Activated CD8-positive, alpha-beta memory T cell treated with anti-CD3 and anti-CD28 coated beads, Interleukin-2, amount 10 ng/mL, durations not matched to agents 7 days and 5 days (primary cell): Measurements from ENCODE around the gene ABCB9. TPM values are rescaled to one million over a fixed set of nuclear protein-coding genes. Genes with fewer than 3 reads are reported as not detected.
"Not testable (repeated sequence)": the region's sequence is repeated elsewhere in the genome, so short reads cannot be mapped to it uniquely, and the experiment has no call there.

ENCODE experiments used
- ATAC-seq: fragments of 150-1000 bp; cut with Tn5 transposase; one replicate; pipeline ENCODE4 v1.10.0; 2021; ENCODE audit warnings: moderate library complexity
- CTCF ChIA-PET: fragments of 350-600 bp; sonication (Branson Sonifier 250); formaldehyde crosslinking; loops from one replicate; lab custom pipeline; 2021; ENCODE audit warnings: antibody characterized with exemption; lab: Charles Lee
- DNase-seq: peaks from one replicate; pipeline ENCODE4 v3.0.0-alpha.2; 2020
- H3K27ac Mint-ChIP-seq: one replicate; pipeline ENCODE4 v1.8.0; 2021; ENCODE audit warnings: mild to moderate bottlenecking, mixed read lengths
- H3K27me3 Mint-ChIP-seq: one replicate; pipeline ENCODE4 v1.8.0; 2021; ENCODE audit warnings: mixed read lengths
- H3K36me3 Mint-ChIP-seq: one replicate; pipeline ENCODE4 v1.8.0; 2021; ENCODE audit warnings: mild to moderate bottlenecking, mixed read lengths
- H3K4me1 Mint-ChIP-seq: one replicate; pipeline ENCODE4 v1.8.0; 2021; ENCODE audit warnings: mixed read lengths
- H3K4me3 Mint-ChIP-seq: one replicate; pipeline ENCODE4 v1.8.0; 2021; ENCODE audit warnings: mild to moderate bottlenecking, moderate library complexity, mixed read lengths
- H3K9me3 Mint-ChIP-seq: one replicate; pipeline ENCODE4 v1.8.0; 2022; ENCODE audit warnings: low read depth, mixed read lengths
- total RNA-seq, 2 experiments: library from RNA; stranded (reverse); gene quantifications; one replicate each; pipeline ENCODE4 v1.2.3, GENCODE V29; 2021

The ABCB9 gene
- total RNA-seq, 2 experiments from 2014 or later: 3.6 to 4.4 TPM

DNA sequence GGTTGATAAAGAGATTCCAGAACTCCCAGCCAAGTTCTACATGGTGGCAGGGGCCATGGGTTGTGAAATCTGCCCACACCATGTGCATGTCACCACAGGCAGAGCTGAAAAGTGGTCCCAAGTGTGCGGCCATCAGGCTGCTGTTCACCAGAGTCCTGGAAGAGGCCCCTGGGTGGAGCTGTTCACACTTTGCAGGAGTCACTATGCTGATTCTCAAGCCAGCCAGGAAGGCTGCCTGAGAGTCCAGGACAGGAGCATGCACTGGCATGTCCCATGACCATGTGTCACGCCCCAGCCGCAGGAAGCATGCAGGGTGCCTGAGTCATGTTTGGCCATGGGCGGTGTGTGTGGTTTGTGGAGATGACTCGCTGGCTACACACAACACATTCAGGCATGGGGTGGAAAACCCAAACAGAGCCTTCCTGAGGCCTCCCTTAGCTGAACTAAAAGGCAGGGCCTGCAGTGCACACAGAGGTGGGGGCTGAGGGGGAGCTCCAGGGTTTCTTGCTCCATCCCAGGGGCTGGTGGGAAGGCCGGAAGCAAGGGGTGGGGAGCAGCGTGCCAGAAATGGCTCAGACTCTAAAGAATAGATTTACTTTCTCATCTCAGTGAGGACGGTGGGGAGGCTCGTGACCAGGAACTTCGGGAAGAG is 19.4 kb downstream of the ABCB9 start:
- H3K9me3 Mint-ChIP-seq: no peaks in the 10 kb centered on the region
- H3K27ac Mint-ChIP-seq: peak overlapping the region; percentile 74
- ATAC-seq: peak; percentile 90
- H3K4me3 Mint-ChIP-seq: no peak overlapping the region
- no peaks in the 10 kb centered on the region for H3K27me3 Mint-ChIP-seq
- H3K4me1 Mint-ChIP-seq: peaks cover 41% of the 10 kb centered on the region
- peak; percentile 94 for DNase-seq
- CTCF ChIA-PET: interaction anchor here (0.9 to 6.3 kb wide), 15 partner anchors 9 to 153 kb away, joined by 3 to 58 read pairs (median 5); partner anchors contain the start of gene VPS37B
- no peaks in the 10 kb centered on the region for H3K36me3 Mint-ChIP-seq

DNA sequence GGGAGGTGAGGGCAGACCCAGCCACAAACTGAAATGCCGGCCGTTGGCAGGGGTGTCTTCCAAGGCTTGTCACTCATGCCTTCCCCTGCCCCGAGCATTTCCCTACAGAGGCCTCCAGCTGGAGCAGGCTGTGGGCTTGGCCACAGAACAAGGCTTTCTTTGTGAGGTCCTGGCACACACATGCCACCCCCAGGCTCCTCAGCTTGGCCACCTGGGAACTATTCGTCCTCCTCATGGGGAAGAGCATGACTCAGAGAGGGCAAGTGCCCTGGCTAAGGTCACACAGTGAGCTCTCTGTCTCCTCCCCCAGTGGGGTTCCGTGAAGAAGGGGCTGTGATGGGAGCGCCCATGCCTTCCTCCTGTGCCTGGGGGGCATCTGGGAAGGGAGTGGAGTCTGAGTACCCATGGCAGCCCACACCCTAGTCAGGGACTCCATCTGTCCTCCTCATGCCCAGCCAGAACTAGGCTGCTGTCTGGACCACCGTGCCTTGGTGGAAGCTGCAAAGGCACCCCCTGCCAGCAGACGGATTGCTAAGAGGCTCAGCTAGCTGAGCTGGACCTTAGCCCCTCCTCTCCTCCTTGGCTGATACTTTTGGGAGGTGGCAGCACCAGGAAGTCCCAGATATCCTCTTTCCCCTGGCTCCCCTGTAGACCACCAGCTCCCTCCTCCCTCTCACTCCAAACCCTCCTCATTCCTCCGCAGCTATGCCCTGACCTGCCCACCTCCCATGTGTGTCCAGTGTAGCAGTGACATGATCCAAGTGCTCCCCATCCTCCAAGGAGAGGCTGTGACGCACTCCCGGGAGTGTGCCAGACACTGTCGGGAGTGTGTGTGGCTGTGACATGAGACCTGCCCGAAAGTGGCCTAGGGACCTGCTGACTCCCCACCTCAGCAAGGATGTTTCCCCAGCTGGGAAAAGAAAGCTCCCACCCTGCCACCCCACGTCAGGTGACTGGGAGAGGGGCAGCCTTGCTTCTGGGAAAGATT is 21.4 kb downstream of the ABCB9 start:
- no peak overlapping the region for H3K27ac Mint-ChIP-seq
- CTCF ChIA-PET: interaction anchor here (0.7 to 6.3 kb wide), 7 partner anchors 9 to 149 kb away, joined by 3 to 58 read pairs (median 5); partner anchors contain the start of gene VPS37B
- H3K4me1 Mint-ChIP-seq: peaks cover 41% of the 10 kb centered on the region
- no peaks in the 10 kb centered on the region for H3K27me3 Mint-ChIP-seq
- DNase-seq (no peak), ATAC-seq (no peak)
- no peak overlapping the region for H3K4me3 Mint-ChIP-seq
- H3K9me3 Mint-ChIP-seq: no peaks in the 10 kb centered on the region
- no peaks in the 10 kb centered on the region for H3K36me3 Mint-ChIP-seq

GRCh38 chr12:122943196-122943595 is 23.1 kb downstream of the ABCB9 start:
- Mint-ChIP-seq H3K9me3 (no peaks in the 10 kb centered on the region), H3K4me3 (no peak overlapping the region)
- CTCF ChIA-PET: interaction anchor here (0.7 kb wide), 1 partner anchor 45 kb away, joined by 3 read pairs; no protein-coding TSS in a partner anchor

GRCh38 chr12:122942637-122943036 is 23.6 kb downstream of the ABCB9 start:
- CTCF ChIA-PET: no interaction called here
- no peaks in the 10 kb centered on the region for H3K27me3 Mint-ChIP-seq
- ATAC-seq (no peak), DNase-seq (no peak)
- no peaks in the 10 kb centered on the region for H3K9me3 Mint-ChIP-seq
- no peak overlapping the region for H3K4me3 Mint-ChIP-seq
- H3K36me3 Mint-ChIP-seq: no peaks in the 10 kb centered on the region
- H3K4me1 Mint-ChIP-seq: peaks cover 34% of the 10 kb centered on the region
- no peak overlapping the region for H3K27ac Mint-ChIP-seq

More at GRCh38 chr12:122943196-122943595, 23.1 kb downstream of the ABCB9 start:
- H3K36me3 Mint-ChIP-seq: no peaks in the 10 kb centered on the region
- ATAC-seq: no peak
- H3K27me3 Mint-ChIP-seq: no peaks in the 10 kb centered on the region
- no peak overlapping the region for H3K27ac Mint-ChIP-seq
- DNase-seq: no peak
- H3K4me1 Mint-ChIP-seq: peaks cover 38% of the 10 kb centered on the region

- CTCF ChIA-PET: interaction anchor here (0.8 kb wide), 1 partner anchor 15 kb away, joined by 3 read pairs; no protein-coding TSS in a partner anchor
- H3K4me1 Mint-ChIP-seq: peaks cover 21% of the 10 kb centered on the region
- not testable (repeated sequence) for H3K36me3 Mint-ChIP-seq, ATAC-seq, H3K27ac Mint-ChIP-seq, H3K9me3 Mint-ChIP-seq, H3K27me3 Mint-ChIP-seq, H3K4me3 Mint-ChIP-seq, DNase-seq
These were observed 24.9 kb downstream of the ABCB9 start for GRCh38 chr12:122941351-122941750.

DNA sequence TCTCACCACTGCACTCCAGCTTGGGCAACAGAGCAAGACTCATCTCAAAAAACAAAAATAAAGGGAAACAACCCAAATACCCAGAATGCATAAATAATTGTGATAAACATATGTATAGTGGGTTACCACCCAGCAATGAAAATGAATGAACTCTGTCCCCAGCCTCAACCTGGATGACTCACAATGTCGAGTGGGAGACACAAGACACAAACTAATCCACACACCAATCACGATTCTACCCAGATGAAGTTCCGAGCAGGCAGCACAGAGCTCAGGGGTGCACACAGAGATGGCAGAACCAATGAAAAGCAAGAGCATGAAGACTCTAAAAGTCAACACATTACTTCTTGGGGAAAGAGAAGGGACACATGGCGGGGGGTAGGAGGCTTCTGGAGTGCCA is 27.1 kb downstream of the ABCB9 start:
- DNase-seq (no peak), ATAC-seq (no peak)
- Mint-ChIP-seq H3K27me3 (no peaks in the 10 kb centered on the region), H3K4me1 (peaks cover 15% of the 10 kb centered on the region), H3K9me3 (no peaks in the 10 kb centered on the region), H3K27ac (no peak overlapping the region), H3K36me3 (no peaks in the 10 kb centered on the region), H3K4me3 (no peak overlapping the region)
- CTCF ChIA-PET: interaction anchor here (0.8 kb wide), 1 partner anchor 78 kb away, joined by 3 read pairs; no protein-coding TSS in a partner anchor

DNA sequence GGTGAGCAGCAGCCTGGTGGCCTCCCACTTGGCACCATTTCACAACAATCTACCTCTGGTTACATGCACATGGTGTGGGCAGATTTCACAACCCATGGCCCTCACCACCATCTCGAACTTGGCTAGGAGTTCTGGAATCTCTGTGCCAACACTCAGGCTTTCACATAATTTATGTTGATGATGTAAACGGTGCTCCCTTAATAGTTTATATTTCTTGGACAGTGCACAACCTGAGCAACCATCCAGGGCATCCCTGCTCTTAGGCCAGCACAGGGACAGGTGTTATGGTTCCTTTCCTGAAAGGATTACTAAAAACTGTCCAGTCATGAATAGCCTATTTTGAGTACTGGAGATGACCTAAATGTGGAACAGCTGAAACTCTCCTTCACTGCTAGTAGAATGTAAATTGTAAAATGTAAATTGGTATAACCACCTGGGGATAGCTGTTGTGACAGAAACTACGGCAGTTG is 28.6 kb downstream of the ABCB9 start:
- H3K27ac Mint-ChIP-seq: no peak overlapping the region

GRCh38 chr12:122935318-122935717 is 30.9 kb downstream of the ABCB9 start:
- no peak for DNase-seq
- H3K27me3 Mint-ChIP-seq: no peaks in the 10 kb centered on the region
- no peak overlapping the region for H3K4me3 Mint-ChIP-seq
- H3K4me1 Mint-ChIP-seq: no peaks in the 10 kb centered on the region
- H3K36me3 Mint-ChIP-seq: no peaks in the 10 kb centered on the region
- CTCF ChIA-PET: interaction anchor here (0.8 to 1.0 kb wide), 3 partner anchors 9 to 50 kb away, joined by 3 read pairs; no protein-coding TSS in a partner anchor
- no peak for ATAC-seq
- no peak overlapping the region for H3K27ac Mint-ChIP-seq
- no peaks in the 10 kb centered on the region for H3K9me3 Mint-ChIP-seq

More for the DNA sequence above, 28.6 kb downstream of the ABCB9 start:
- Mint-ChIP-seq H3K27me3 (no peaks in the 10 kb centered on the region), H3K36me3 (no peaks in the 10 kb centered on the region), H3K9me3 (no peaks in the 10 kb centered on the region), H3K4me3 (no peak overlapping the region), H3K4me1 (peaks cover 5% of the 10 kb centered on the region)
- CTCF ChIA-PET: interaction anchor here (1.4 kb wide), 1 partner anchor 76 kb away, joined by 3 read pairs; no protein-coding TSS in a partner anchor
- no peak for ATAC-seq
- no peak for DNase-seq

GRCh38 chr12:122934722-122935121 is 31.5 kb downstream of the ABCB9 start:
- H3K4me1 Mint-ChIP-seq: no peaks in the 10 kb centered on the region
- CTCF ChIA-PET: no interaction called here
- DNase-seq (no peak), ATAC-seq (no peak)
- no peaks in the 10 kb centered on the region for H3K27me3 Mint-ChIP-seq
- no peak overlapping the region for H3K27ac Mint-ChIP-seq
- H3K36me3 Mint-ChIP-seq: no peaks in the 10 kb centered on the region
- H3K9me3 Mint-ChIP-seq: no peaks in the 10 kb centered on the region
- H3K4me3 Mint-ChIP-seq: no peak overlapping the region

DNA sequence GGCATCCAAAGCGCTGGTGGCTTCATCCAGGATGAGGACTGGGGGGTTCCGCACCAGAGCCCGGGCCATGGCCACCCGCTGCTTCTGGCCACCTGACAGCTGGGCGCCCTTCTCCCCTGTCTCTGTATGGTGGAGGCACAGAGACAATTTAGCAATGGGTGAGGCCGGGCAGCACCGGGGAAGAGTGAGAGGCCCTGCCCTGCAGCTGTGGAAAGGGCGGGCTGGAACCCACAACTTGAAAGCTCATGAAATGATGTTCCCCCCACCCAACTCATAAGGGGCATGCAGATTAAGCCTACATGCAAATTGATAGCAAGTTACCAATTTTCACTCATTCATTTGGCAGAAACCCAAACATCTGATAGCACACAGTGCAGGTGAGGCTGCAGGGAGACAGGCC is 34.1 kb downstream of the ABCB9 start:
- no peaks in the 10 kb centered on the region for H3K27me3 Mint-ChIP-seq
- CTCF ChIA-PET: interaction anchor here (1.5 kb wide), 1 partner anchor 73 kb away, joined by 3 read pairs; no protein-coding TSS in a partner anchor
- DNase-seq (no peak), ATAC-seq (no peak)
- H3K27ac Mint-ChIP-seq: no peak overlapping the region
- H3K4me3 Mint-ChIP-seq: no peak overlapping the region
- H3K36me3 Mint-ChIP-seq: no peaks in the 10 kb centered on the region
- no peaks in the 10 kb centered on the region for H3K9me3 Mint-ChIP-seq
- peaks cover 11% of the 10 kb centered on the region for H3K4me1 Mint-ChIP-seq

GRCh38 chr12:122929812-122930211 is 36.5 kb downstream of the ABCB9 start:
- Mint-ChIP-seq H3K27me3 (no peaks in the 10 kb centered on the region), H3K36me3 (no peaks in the 10 kb centered on the region), H3K4me1 (peaks cover 15% of the 10 kb centered on the region), H3K4me3 (no peak overlapping the region), H3K9me3 (no peaks in the 10 kb centered on the region), H3K27ac (no peak overlapping the region)
- DNase-seq (no peak), ATAC-seq (no peak)
- CTCF ChIA-PET: interaction anchor here (0.9 kb wide), 1 partner anchor 8 kb away, joined by 3 read pairs; no protein-coding TSS in a partner anchor

DNA sequence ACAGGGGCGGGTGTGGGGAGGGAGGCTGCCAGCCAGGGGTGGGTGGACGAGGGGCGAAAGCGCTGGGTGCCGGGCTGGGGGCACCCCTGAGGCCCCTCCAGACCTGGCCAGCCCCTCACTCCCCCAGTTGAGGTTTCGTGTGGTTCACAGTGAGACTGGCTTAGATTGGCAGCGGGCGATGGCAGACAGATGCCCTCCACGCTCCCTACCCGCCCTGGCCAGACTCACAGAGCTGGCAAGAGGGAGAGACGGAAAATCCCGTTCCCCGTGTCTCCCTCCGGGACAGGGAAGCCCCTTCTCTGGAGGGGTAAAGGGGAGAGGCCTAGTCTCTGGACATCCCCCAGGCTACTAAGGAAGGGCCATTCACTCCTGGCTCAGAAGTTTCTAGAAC is 37.1 kb downstream of the ABCB9 start:
- no peaks in the 10 kb centered on the region for H3K9me3 Mint-ChIP-seq
- DNase-seq (no peak), ATAC-seq (no peak)
- CTCF ChIA-PET: interaction anchor here (0.9 to 1.6 kb wide), 2 partner anchors 7 to 26 kb away, joined by 3 read pairs; no protein-coding TSS in a partner anchor
- no peak overlapping the region for H3K27ac Mint-ChIP-seq
- no peak overlapping the region for H3K4me3 Mint-ChIP-seq
- H3K27me3 Mint-ChIP-seq: no peaks in the 10 kb centered on the region
- H3K4me1 Mint-ChIP-seq: peaks cover 15% of the 10 kb centered on the region
- no peaks in the 10 kb centered on the region for H3K36me3 Mint-ChIP-seq
